ENCODE data around the gene MTMR2. TPM values are rescaled to one million over a fixed set of nuclear protein-coding genes. Genes with fewer than 3 reads are reported as not detected.

The MTMR2 gene
- total and polyA plus RNA-seq, 10 of the 15 experiments (the other 5 are each of a cell fraction or from before 2014, with no cell fraction given), result 7.6 to 46.6 (median 22.5) TPM

GRCh38 chr11:95944623-95945022 lies 20.7 kb upstream of the MTMR2 start:
- Histone ChIP-seq H3K27ac (ENCODE audit: control insufficient read depth, insufficient read depth) (no peak overlapping the region), H3K27me3 (replicated peaks in 1 of 2; ENCODE audit: control insufficient read depth in 2 of 2, insufficient read depth in 2 of 2, low read length in 1 of 2) (no peaks in the 10 kb centered on the region), H3K79me2 (ENCODE audit: control insufficient read depth, insufficient read depth, low read length) (no peaks in the 10 kb centered on the region), H3K9ac (ENCODE audit: control insufficient read depth, insufficient read depth, low read length) (no peak overlapping the region), H4K20me1 (ENCODE audit: control insufficient read depth, insufficient read depth) (no peaks in the 10 kb centered on the region), H3K4me2 (ENCODE audit: control insufficient read depth, insufficient read depth) (no peak overlapping the region), H2AFZ (ENCODE audit: control insufficient read depth, low read depth, low read length) (no peak overlapping the region), H3K4me1 (ENCODE audit: control insufficient read depth, insufficient read depth, low read length) (no peaks in the 10 kb centered on the region), H3K4me3 (no peak overlapping the region), H3K36me3 (ENCODE audit: control insufficient read depth in 2 of 2, insufficient read depth in 2 of 2, low read length in 1 of 2) (no peaks in the 10 kb centered on the region), H3K9me3 (replicated peaks; ENCODE audit: control insufficient read depth, insufficient read depth, low read length) (peaks cover 8% of the 10 kb centered on the region; the same call in 2 of the 3 replicates)
- BruUV-seq (replicated peaks), result no TSS peak
- SMC1A ChIA-PET (ENCODE audit: uncharacterized antibody, unreplicated experiment), result no interaction called here
- CTCF ChIA-PET, result no interaction called here
- intact Hi-C loops (cut with micrococcal nuclease; ENCODE audit: unreplicated experiment) (no loop called here), in situ Hi-C loops (cut with MboI) (no loop called here)
- 12% methylated on average over 4 of the region's 4 CpGs for WGBS (ENCODE audit: insufficient coverage, insufficient replicate concordance, low lambda C conversion rate, missing lambda C conversion rate)
- 0 out of 2 replicates have a peak, but pooled peaks have one; percentile 44 for TF ChIP-seq CBX5 (IDR thresholded peaks at IDR 0.05; ENCODE audit: low read depth)
- TF ChIP-seq NFIC (IDR thresholded peaks at IDR 0.05; ENCODE audit: low read depth, low read length), result no peak
- ATAC-seq, result no peak
- RAD21 ChIA-PET (ENCODE audit: unreplicated experiment), result no interaction called here
- POLR2A ChIA-PET, result no interaction called here
- FAIRE-seq, result no peak
- no peak for DNase-seq (ENCODE audit: low read depth, low spot score)

GRCh38 chr11:95943546-95943945 lies 19.6 kb upstream of the MTMR2 start:
- Histone ChIP-seq H3K79me2 (ENCODE audit: control insufficient read depth, insufficient read depth, low read length) (no peaks in the 10 kb centered on the region), H3K36me3 (ENCODE audit: control insufficient read depth in 2 of 2, insufficient read depth in 2 of 2, low read length in 1 of 2) (no peaks in the 10 kb centered on the region), H4K20me1 (ENCODE audit: control insufficient read depth, insufficient read depth) (no peaks in the 10 kb centered on the region), H3K4me3 (no peak overlapping the region), H3K9me3 (replicated peaks; ENCODE audit: control insufficient read depth, insufficient read depth, low read length) (peaks cover 8% of the 10 kb centered on the region; the same call in 2 of the 3 replicates), H3K9ac (ENCODE audit: control insufficient read depth, insufficient read depth, low read length) (no peak overlapping the region), H2AFZ (ENCODE audit: control insufficient read depth, low read depth, low read length) (no peak overlapping the region), H3K27me3 (replicated peaks in 1 of 2; ENCODE audit: control insufficient read depth in 2 of 2, insufficient read depth in 2 of 2, low read length in 1 of 2) (no peaks in the 10 kb centered on the region), H3K27ac (ENCODE audit: control insufficient read depth, insufficient read depth) (no peak overlapping the region), H3K4me1 (ENCODE audit: control insufficient read depth, insufficient read depth, low read length) (no peaks in the 10 kb centered on the region), H3K4me2 (ENCODE audit: control insufficient read depth, insufficient read depth) (no peak overlapping the region)
- CTCF ChIA-PET, result no interaction called here
- ATAC-seq (no peak), FAIRE-seq (no peak), DNase-seq (ENCODE audit: low read depth, low spot score) (no peak)
- SMC1A ChIA-PET (ENCODE audit: uncharacterized antibody, unreplicated experiment), result interaction anchor here (1.5 kb wide), 1 partner anchor 22 kb away, joined by 4 read pairs; no protein-coding TSS in a partner anchor
- intact Hi-C loops (cut with micrococcal nuclease; ENCODE audit: unreplicated experiment), result no loop called here
- BruUV-seq (replicated peaks), result no TSS peak
- RAD21 ChIA-PET (ENCODE audit: unreplicated experiment), result no interaction called here
- in situ Hi-C loops (cut with MboI), result no loop called here
- TF ChIP-seq IKZF1 (conservative IDR thresholded peaks at IDR 0.05) (no peak), BRCA1 (IDR thresholded peaks at IDR 0.05; ENCODE audit: low read depth, low read length) (no peak), SMAD5 (IDR thresholded peaks at IDR 0.05; ENCODE audit: low read depth) (no peak), IRF4 (IDR thresholded peaks at IDR 0.05; ENCODE audit: low read depth, low read length) (no peak), TARDBP (IDR thresholded peaks at IDR 0.05; ENCODE audit: borderline replicate concordance) (no peak), ATF2 (IDR thresholded peaks at IDR 0.05; ENCODE audit: low read length) (no peak), RFX5 (IDR thresholded peaks at IDR 0.05; ENCODE audit: low read depth, low read length) (no peak), PML (IDR thresholded peaks at IDR 0.05; ENCODE audit: low read length) (no peak)
- TF ChIP-seq, protein P1, sequence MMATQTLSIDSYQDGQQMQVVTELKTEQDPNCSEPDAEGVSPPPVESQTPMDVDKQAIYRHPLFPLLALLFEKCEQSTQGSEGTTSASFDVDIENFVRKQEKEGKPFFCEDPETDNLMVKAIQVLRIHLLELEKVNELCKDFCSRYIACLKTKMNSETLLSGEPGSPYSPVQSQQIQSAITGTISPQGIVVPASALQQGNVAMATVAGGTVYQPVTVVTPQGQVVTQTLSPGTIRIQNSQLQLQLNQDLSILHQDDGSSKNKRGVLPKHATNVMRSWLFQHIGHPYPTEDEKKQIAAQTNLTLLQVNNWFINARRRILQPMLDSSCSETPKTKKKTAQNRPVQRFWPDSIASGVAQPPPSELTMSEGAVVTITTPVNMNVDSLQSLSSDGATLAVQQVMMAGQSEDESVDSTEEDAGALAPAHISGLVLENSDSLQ (IDR thresholded peaks at IDR 0.05), result no peak
- WGBS (ENCODE audit: insufficient coverage, insufficient replicate concordance, low lambda C conversion rate, missing lambda C conversion rate), result 100% methylated on average over 1 of the region's 1 CpG
- POLR2A ChIA-PET, result no interaction called here
